HG02642 (cell line): ENCODE measurements around the gene COX7A2.

Experiments
- ATAC-seq: cut with Tn5 transposase; IDR thresholded peaks from one replicate; pipeline ENCODE4 v1.9.1; 2021; ENCODE audit warnings: mild to moderate bottlenecking; ENCODE audit not compliant: unreplicated experiment, poor library complexity

The COX7A2 gene

GRCh38 chr6:75223428-75223827 lies 20.2 kb downstream of the COX7A2 start:
- ATAC-seq: no peak

- no peak for ATAC-seq
Observed at GRCh38 chr6:75222261-75222660, 21.3 kb downstream of the COX7A2 start.

GRCh38 chr6:75221116-75221515 lies 22.5 kb downstream of the COX7A2 start:
- ATAC-seq: no peak

GRCh38 chr6:75220357-75220756 lies 23.2 kb downstream of the COX7A2 start:
- ATAC-seq: no peak

GRCh38 chr6:75219263-75219662 lies 24.3 kb downstream of the COX7A2 start:
- ATAC-seq: no peak

GRCh38 chr6:75217193-75217592 lies 26.4 kb downstream of the COX7A2 start:
- no peak for ATAC-seq

- no peak for ATAC-seq
Observed at GRCh38 chr6:75215291-75215690, 28.3 kb downstream of the COX7A2 start.

GRCh38 chr6:75213732-75214131 lies 29.9 kb downstream of the COX7A2 start:
- no peak for ATAC-seq

- ATAC-seq: no peak
Observed at GRCh38 chr6:75213112-75213511, 30.5 kb downstream of the COX7A2 start.

- no peak for ATAC-seq
Observed at GRCh38 chr6:75211920-75212590, 31.5 kb downstream of the COX7A2 start.

- no peak for ATAC-seq
Observed at GRCh38 chr6:75210885-75211739, 32.5 kb downstream of the COX7A2 start.

GRCh38 chr6:75209184-75209723 lies 34.3 kb downstream of the COX7A2 start:
- ATAC-seq: no peak

GRCh38 chr6:75208298-75209183 lies 35.1 kb downstream of the COX7A2 start:
- peak; percentile 77 for ATAC-seq

GRCh38 chr6:75206576-75207342 lies 36.8 kb downstream of the COX7A2 start:
- no peak for ATAC-seq

- ATAC-seq: no peak
Observed at GRCh38 chr6:75205776-75206575, 37.6 kb downstream of the COX7A2 start, which contains the start of gene COL12A1. COL12A1 (minus strand) TSS chr6:75206053; CDS start chr6:75202792, 3,261 bp downstream.

- no peak for ATAC-seq
Observed at GRCh38 chr6:75204959-75205775, 38.4 kb downstream of the COX7A2 start.

GRCh38 chr6:75204217-75204958 lies 39.2 kb downstream of the COX7A2 start:
- ATAC-seq: no peak
